ENCODE data around the gene KRTCAP3.

KRTCAP3 gene

GRCh38 chr2:27409321-27410073 is 32.7 kb upstream of the KRTCAP3 start, which contains the start of gene PPM1G:
PPM1G (minus strand) TSS chr2:27409591; CDS start chr2:27409422, 169 bp downstream.
- Histone ChIP-seq H3K23ac (ENCODE audit: low read length in 2 of 2) (peak within 1 kb of the TSS; percentile 79 to 100), H3K27ac (ENCODE audit: low read length, poor library complexity, severe bottlenecking) (peak within 1 kb of the TSS; percentile 73), H3K4me3 (ENCODE audit: insufficient read depth in 1 of 2, low read depth in 1 of 2, low read length in 2 of 2) (peak within 1 kb of the TSS; percentile 96 to 100), H3K4me2 (ENCODE audit: low read length, poor library complexity, severe bottlenecking) (peak within 1 kb of the TSS; percentile 99), H3K18ac (ENCODE audit: low read depth in 1 of 2, low read length in 2 of 2) (peak within 1 kb of the TSS; percentile 93 to 95), H2AK5ac (ENCODE audit: low read length, severe bottlenecking) (peak within 1 kb of the TSS; percentile 57), H3K27me3 (ENCODE audit: control insufficient read depth in 1 of 2, insufficient read depth in 1 of 2, low read length in 2 of 2) (no peaks in the 10 kb centered on the region), H4K91ac (ENCODE audit: low read length) (peak within 1 kb of the TSS; percentile 75), H2BK15ac (ENCODE audit: low read depth, poor library complexity, severe bottlenecking) (peak within 1 kb of the TSS; percentile 23), H3K36me3 (ENCODE audit: control insufficient read depth in 1 of 2, insufficient read depth in 2 of 2, low read depth in 1 of 2, low read length in 2 of 2) (peaks cover 5 to 8% of the 10 kb centered on the region in 2 experiments), H3K9ac (ENCODE audit: low read length) (peak within 1 kb of the TSS; percentile 90), H2BK120ac (ENCODE audit: low read depth, low read length) (peak within 1 kb of the TSS; percentile 19), H3K4ac (ENCODE audit: low read depth in 1 of 2, low read length in 2 of 2) (peak within 1 kb of the TSS in 1 of 2 experiments; percentile 92), H2AFZ (ENCODE audit: low read depth, low read length) (peak within 1 kb of the TSS; percentile 98), H2BK12ac (ENCODE audit: low read length in 2 of 2) (peak within 1 kb of the TSS in 1 of 2 experiments; percentile 54), H3K14ac (ENCODE audit: low read length in 2 of 2) (peak within 1 kb of the TSS; percentile 66 to 91), H3K4me1 (ENCODE audit: control insufficient read depth, insufficient read depth, low read depth, low read length) (peaks cover 2% of the 10 kb centered on the region), H2BK5ac (ENCODE audit: low read depth, low read length, poor library complexity, severe bottlenecking) (peak within 1 kb of the TSS; percentile 70), H3K9me3 (ENCODE audit: control insufficient read depth, low read length) (no peaks in the 10 kb centered on the region), H4K8ac (ENCODE audit: low read length) (peak within 1 kb of the TSS; percentile 86), H3K79me1 (replicated peaks; ENCODE audit: low read length, poor library complexity, severe bottlenecking) (no peaks in the 10 kb centered on the region)
- DNase-seq = peak; percentile 93
- WGBS = 2% methylated on average over 72 of the region's 82 CpGs

GRCh38 chr2:27412419-27413152 is 29.6 kb upstream of the KRTCAP3 start:
- Histone ChIP-seq H4K91ac (ENCODE audit: low read length) (no peak overlapping the region), H3K4ac (ENCODE audit: low read depth in 1 of 2, low read length in 2 of 2) (no peak overlapping the region), H3K79me1 (replicated peaks; ENCODE audit: low read length, poor library complexity, severe bottlenecking) (no peaks in the 10 kb centered on the region), H3K18ac (ENCODE audit: low read depth in 1 of 2, low read length in 2 of 2) (no peak overlapping the region), H2AFZ (ENCODE audit: low read depth, low read length) (no peak overlapping the region), H2AK5ac (ENCODE audit: low read length, severe bottlenecking) (no peak overlapping the region), H3K27me3 (ENCODE audit: control insufficient read depth in 1 of 2, insufficient read depth in 1 of 2, low read length in 2 of 2) (no peaks in the 10 kb centered on the region), H3K23ac (ENCODE audit: low read length in 2 of 2) (no peak overlapping the region), H2BK15ac (ENCODE audit: low read depth, poor library complexity, severe bottlenecking) (no peak overlapping the region), H3K4me1 (ENCODE audit: control insufficient read depth, insufficient read depth, low read depth, low read length) (no peaks in the 10 kb centered on the region), H3K36me3 (ENCODE audit: control insufficient read depth in 1 of 2, insufficient read depth in 2 of 2, low read depth in 1 of 2, low read length in 2 of 2) (no peaks in the 10 kb centered on the region), H3K14ac (ENCODE audit: low read length in 2 of 2) (no peak overlapping the region), H3K27ac (ENCODE audit: low read length, poor library complexity, severe bottlenecking) (no peak overlapping the region), H3K9ac (ENCODE audit: low read length) (no peak overlapping the region), H4K8ac (ENCODE audit: low read length) (no peak overlapping the region), H2BK5ac (ENCODE audit: low read depth, low read length, poor library complexity, severe bottlenecking) (no peak overlapping the region), H2BK12ac (ENCODE audit: low read length in 2 of 2) (no peak overlapping the region), H3K4me2 (ENCODE audit: low read length, poor library complexity, severe bottlenecking) (no peak overlapping the region), H2BK120ac (ENCODE audit: low read depth, low read length) (no peak overlapping the region), H3K9me3 (ENCODE audit: control insufficient read depth, low read length) (no peaks in the 10 kb centered on the region), H3K4me3 (ENCODE audit: insufficient read depth in 1 of 2, low read depth in 1 of 2, low read length in 2 of 2) (no peak overlapping the region)
- no peak for DNase-seq
- WGBS = 92% methylated on average over 6 of the region's 9 CpGs

DNA sequence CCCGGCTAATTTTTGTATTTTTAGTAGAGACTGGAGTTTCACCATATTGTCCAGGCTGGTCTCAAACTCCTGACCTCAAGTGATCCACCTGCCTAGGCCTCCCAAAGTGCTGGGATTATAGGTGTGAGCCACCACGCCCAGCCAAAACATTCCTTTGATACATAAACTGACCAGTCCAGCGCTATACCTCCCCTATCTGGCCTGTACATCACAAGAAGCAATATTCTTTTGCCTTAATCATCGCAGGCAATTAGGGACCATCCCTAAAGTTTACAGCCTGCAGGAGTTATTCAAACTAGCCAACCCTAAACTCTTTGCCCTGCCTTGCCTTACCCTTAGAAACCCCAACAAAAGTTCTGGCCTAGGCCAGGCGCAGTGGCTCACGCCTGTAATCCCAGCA is 26.0 kb upstream of the KRTCAP3 start:
- no peak overlapping the region for H2BK5ac ChIP-seq (ENCODE audit: low read depth, low read length, poor library complexity, severe bottlenecking)
- no peak overlapping the region for H3K14ac ChIP-seq (ENCODE audit: low read length in 2 of 2)
- 88% methylated on average over 6 of the region's 6 CpGs for WGBS
- no peak overlapping the region for H3K4ac ChIP-seq (ENCODE audit: low read depth in 1 of 2, low read length in 2 of 2)
- no peak overlapping the region for H2BK15ac ChIP-seq (ENCODE audit: low read depth, poor library complexity, severe bottlenecking)
- no peak overlapping the region for H3K27ac ChIP-seq (ENCODE audit: low read length, poor library complexity, severe bottlenecking)
- H3K9ac ChIP-seq (ENCODE audit: low read length) = no peak overlapping the region
- no peaks in the 10 kb centered on the region for H3K9me3 ChIP-seq (ENCODE audit: control insufficient read depth, low read length)
- no peak overlapping the region for H4K8ac ChIP-seq (ENCODE audit: low read length)
- H3K4me1 ChIP-seq (ENCODE audit: control insufficient read depth, insufficient read depth, low read depth, low read length) = no peaks in the 10 kb centered on the region
- H3K36me3 ChIP-seq (ENCODE audit: control insufficient read depth in 1 of 2, insufficient read depth in 2 of 2, low read depth in 1 of 2, low read length in 2 of 2) = no peaks in the 10 kb centered on the region
- H3K18ac ChIP-seq (ENCODE audit: low read depth in 1 of 2, low read length in 2 of 2) = no peak overlapping the region
- peak overlapping the region in 1 of 2 experiments; percentile 50 for H3K23ac ChIP-seq (ENCODE audit: low read length in 2 of 2)
- no peaks in the 10 kb centered on the region for H3K79me1 ChIP-seq (replicated peaks; ENCODE audit: low read length, poor library complexity, severe bottlenecking)
- H3K27me3 ChIP-seq (ENCODE audit: control insufficient read depth in 1 of 2, insufficient read depth in 1 of 2, low read length in 2 of 2) = no peaks in the 10 kb centered on the region
- DNase-seq = no peak
- no peak overlapping the region for H2AK5ac ChIP-seq (ENCODE audit: low read length, severe bottlenecking)
- no peak overlapping the region for H2AFZ ChIP-seq (ENCODE audit: low read depth, low read length)
- H2BK12ac ChIP-seq (ENCODE audit: low read length in 2 of 2) = no peak overlapping the region
- no peak overlapping the region for H2BK120ac ChIP-seq (ENCODE audit: low read depth, low read length)
- no peak overlapping the region for H3K4me3 ChIP-seq (ENCODE audit: insufficient read depth in 1 of 2, low read depth in 1 of 2, low read length in 2 of 2)
- no peak overlapping the region for H4K91ac ChIP-seq (ENCODE audit: low read length)
- no peak overlapping the region for H3K4me2 ChIP-seq (ENCODE audit: low read length, poor library complexity, severe bottlenecking)

- H2BK15ac ChIP-seq (ENCODE audit: low read depth, poor library complexity, severe bottlenecking) = no peak overlapping the region
- H2BK12ac ChIP-seq (ENCODE audit: low read length in 2 of 2) = no peak overlapping the region
- H3K79me1 ChIP-seq (replicated peaks; ENCODE audit: low read length, poor library complexity, severe bottlenecking) = no peaks in the 10 kb centered on the region
- no peaks in the 10 kb centered on the region for H3K9me3 ChIP-seq (ENCODE audit: control insufficient read depth, low read length)
- no peak overlapping the region for H3K4ac ChIP-seq (ENCODE audit: low read depth in 1 of 2, low read length in 2 of 2)
- H2BK5ac ChIP-seq (ENCODE audit: low read depth, low read length, poor library complexity, severe bottlenecking) = no peak overlapping the region
- H3K27me3 ChIP-seq (ENCODE audit: control insufficient read depth in 1 of 2, insufficient read depth in 1 of 2, low read length in 2 of 2) = no peaks in the 10 kb centered on the region
- no peaks in the 10 kb centered on the region for H3K4me1 ChIP-seq (ENCODE audit: control insufficient read depth, insufficient read depth, low read depth, low read length)
- H2BK120ac ChIP-seq (ENCODE audit: low read depth, low read length) = no peak overlapping the region
- H3K36me3 ChIP-seq (ENCODE audit: control insufficient read depth in 1 of 2, insufficient read depth in 2 of 2, low read depth in 1 of 2, low read length in 2 of 2) = no peaks in the 10 kb centered on the region
- no peak for DNase-seq
- no peak overlapping the region for H3K4me2 ChIP-seq (ENCODE audit: low read length, poor library complexity, severe bottlenecking)
- H3K27ac ChIP-seq (ENCODE audit: low read length, poor library complexity, severe bottlenecking) = no peak overlapping the region
- no peak overlapping the region for H3K14ac ChIP-seq (ENCODE audit: low read length in 2 of 2)
- H3K4me3 ChIP-seq (ENCODE audit: insufficient read depth in 1 of 2, low read depth in 1 of 2, low read length in 2 of 2) = no peak overlapping the region
- no peak overlapping the region for H3K18ac ChIP-seq (ENCODE audit: low read depth in 1 of 2, low read length in 2 of 2)
- no peak overlapping the region for H2AK5ac ChIP-seq (ENCODE audit: low read length, severe bottlenecking)
- no peak overlapping the region for H4K8ac ChIP-seq (ENCODE audit: low read length)
- H4K91ac ChIP-seq (ENCODE audit: low read length) = no peak overlapping the region
- H3K9ac ChIP-seq (ENCODE audit: low read length) = no peak overlapping the region
- H3K23ac ChIP-seq (ENCODE audit: low read length in 2 of 2) = no peak overlapping the region
- no peak overlapping the region for H2AFZ ChIP-seq (ENCODE audit: low read depth, low read length)
Observed at GRCh38 chr2:27420996-27421395, 21.2 kb upstream of the KRTCAP3 start.
